ENCODE results near the gene DDX47. TPM values are rescaled to one million over a fixed set of nuclear protein-coding genes. Genes with fewer than 3 reads are reported as not detected.
A peak's percentile ranks its signal among the peaks of the same experiment; 100 is the strongest.

DDX47 gene
- total and polyA plus RNA-seq, 2 of the 13 experiments (the other 11 are each of a cell fraction or from before 2014, with no cell fraction given), result 48.5 to 78.7 TPM

GRCh38 chr12:12835378-12836146 lies 22.4 kb downstream of the DDX47 start:
- FAIRE-seq, result no peak
- H3K36me3 ChIP-seq (replicated peaks in 1 of 2; ENCODE audit: control insufficient read depth in 1 of 2, insufficient read depth in 2 of 2, low read length in 2 of 2), result peaks cover 2 to 5% of the 10 kb centered on the region in 2 experiments; a peak in 2 of 5 replicates
- POLR2A ChIA-PET, result no interaction called here
- no peaks in the 10 kb centered on the region for H3K79me2 ChIP-seq (ENCODE audit: insufficient read depth, low read length)
- no peaks in the 10 kb centered on the region for H3K27me3 ChIP-seq (ENCODE audit: control insufficient read depth in 1 of 2, insufficient read depth in 2 of 2, low read length in 2 of 2)
- CTCF ChIA-PET (ENCODE audit: low intra/inter-chr PET ratio, low total read pairs), result no interaction called here
- no TSS peak for BruUV-seq (replicated peaks)
- H3K27ac ChIP-seq (ENCODE audit: extremely low read length, insufficient read depth, low read length), result no peak overlapping the region
- H4K20me1 ChIP-seq (ENCODE audit: insufficient read depth, low read length), result no peaks in the 10 kb centered on the region
- no peaks in the 10 kb centered on the region for H3K9me3 ChIP-seq (ENCODE audit: low read length)
- no peak overlapping the region for H3K4me2 ChIP-seq (ENCODE audit: low read depth, low read length)
- WGBS (ENCODE audit: low lambda C conversion rate), result 96% methylated on average over 7 of the region's 7 CpGs
- H3K4me1 ChIP-seq (ENCODE audit: insufficient read depth, low read length), result no peaks in the 10 kb centered on the region
- no peak overlapping the region for H2AFZ ChIP-seq (ENCODE audit: low read length)
- DNase-seq (ENCODE audit: low spot score), result no peak
- no peak overlapping the region for H3K4me3 ChIP-seq (replicated peaks in 1 of 3; ENCODE audit: insufficient read depth in 1 of 3, low read depth in 2 of 3, low read length in 3 of 3)
- in situ Hi-C loops (cut with HindIII; ENCODE audit: extremely low pct_ligation_motif_present, low pct_unique_long_range_greater_than_20kb) (loop anchor here (5.0 kb wide), 1 partner anchor 37 kb away; no protein-coding TSS in a partner anchor), intact Hi-C loops (cut with micrococcal nuclease; ENCODE audit: unreplicated experiment) (loop anchor here (5.0 kb wide), 3 partner anchors 57 to 377 kb away; partner anchors contain the start of gene GPRC5A)
- no peak overlapping the region for H3K9ac ChIP-seq (ENCODE audit: insufficient read depth, low read depth, low read length)
- TF ChIP-seq ZBTB10 (CRISPR knock-in tag; IDR thresholded peaks at IDR 0.05; ENCODE audit: borderline replicate concordance) (no peak), NR2C2 (CRISPR knock-in tag; IDR thresholded peaks at IDR 0.05; ENCODE audit: borderline replicate concordance) (no peak), HNRNPUL1 (IDR thresholded peaks at IDR 0.05; ENCODE audit: low read depth, low read length) (no peak), ZNF768 (CRISPR knock-in tag; IDR thresholded peaks at IDR 0.05) (peak; percentile 62; the same call in 1 of the 2 replicates)
- TF ChIP-seq, protein P1, sequence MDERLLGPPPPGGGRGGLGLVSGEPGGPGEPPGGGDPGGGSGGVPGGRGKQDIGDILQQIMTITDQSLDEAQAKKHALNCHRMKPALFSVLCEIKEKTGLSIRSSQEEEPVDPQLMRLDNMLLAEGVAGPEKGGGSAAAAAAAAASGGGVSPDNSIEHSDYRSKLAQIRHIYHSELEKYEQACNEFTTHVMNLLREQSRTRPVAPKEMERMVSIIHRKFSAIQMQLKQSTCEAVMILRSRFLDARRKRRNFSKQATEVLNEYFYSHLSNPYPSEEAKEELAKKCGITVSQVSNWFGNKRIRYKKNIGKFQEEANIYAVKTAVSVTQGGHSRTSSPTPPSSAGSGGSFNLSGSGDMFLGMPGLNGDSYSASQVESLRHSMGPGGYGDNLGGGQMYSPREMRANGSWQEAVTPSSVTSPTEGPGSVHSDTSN (CRISPR knock-in tag; IDR thresholded peaks at IDR 0.05), result no peak
- no peak for ATAC-seq

All from HepG2 (cell line).